HepG2 (cell line): ENCODE data around the gene EIF3L. TPM values are rescaled to one million over a fixed set of nuclear protein-coding genes. Genes with fewer than 3 reads are reported as not detected.

Experiments
- ATAC-seq: fragments of 200-7000 bp; cut with Tn5 transposase; 3 replicates; pipeline ENCODE4 v1.9.1; 2020; ENCODE audit warnings: mild to moderate bottlenecking, moderate library complexity
- BruUV-seq: library from RNA; stranded (reverse); fragments of 400-500 nt; replicated peaks from 2 replicates; lab custom pipeline; 2021; lab: Mats Ljungman, UMichigan
- CTCF ChIA-PET: fragments of 300-600 bp; formaldehyde crosslinking; extraction: SDS; loops from one replicate; lab custom pipeline; 2021; ENCODE audit warnings: low total read pairs, inconsistent platforms, low intra/inter-chr PET ratio; lab: Yijun Ruan, JAX
- POLR2A ChIA-PET: fragments of 350-600 bp; sonication (Branson Sonifier 250); formaldehyde crosslinking; loops from one replicate; lab custom pipeline; 2020; ENCODE audit warnings: antibody characterized with exemption, inconsistent platforms; lab: Yijun Ruan, JAX
- DNase-seq: peaks from one replicate; pipeline ENCODE4 v3.0.0-alpha.2; 2015; ENCODE audit warnings: low spot score
- FAIRE-seq: peaks from 3 replicates; lab custom pipeline; 2011; peaks lifted over from hg19 to GRCh38; lab: Jason Lieb, UNC
- H2AFZ ChIP-seq: one replicate; pipeline ENCODE4 v1.6.1; 2011; ENCODE audit warnings: low read length, inconsistent platforms
- H3K27ac ChIP-seq: fragments of 300-600 bp; 3 replicates; pipeline ENCODE4 v1.8.0; 2011; ENCODE audit warnings: mixed run types, mild to moderate bottlenecking, mixed read lengths, low read length, inconsistent platforms; ENCODE audit not compliant: insufficient read depth; ENCODE audit errors: extremely low read length
- H3K27me3 ChIP-seq, 2 experiments: fragments of 200-600 bp in 1 of 2; 2 replicates in 1 of 2; 3 replicates in 1 of 2; pipeline versions ENCODE4 v1.6.0 to v1.8.0; 2011; ENCODE audit warnings: low read length in 2 of 2, mild to moderate bottlenecking in 2 of 2, moderate library complexity in 2 of 2, inconsistent platforms in 1 of 2; ENCODE audit not compliant: insufficient read depth in 2 of 2, control insufficient read depth in 1 of 2
- H3K36me3 ChIP-seq, 2 experiments: fragments of 200-600 bp in 1 of 2; replicated peaks in 1 of 2; 2 replicates in 1 of 2; 3 replicates in 1 of 2; pipeline versions ENCODE4 v1.5.1 to v1.8.0; 2011; ENCODE audit warnings: low read length in 2 of 2, inconsistent platforms in 1 of 2; ENCODE audit not compliant: insufficient read depth in 2 of 2, control insufficient read depth in 1 of 2
- H3K4me1 ChIP-seq: 2 replicates; pipeline ENCODE4 v1.5.1; 2012; ENCODE audit warnings: low read length, inconsistent platforms; ENCODE audit not compliant: insufficient read depth
- H3K4me2 ChIP-seq: 2 replicates; pipeline ENCODE4 v1.6.0; 2011; ENCODE audit warnings: low read depth, low read length, inconsistent platforms
- H3K4me3 ChIP-seq, 3 experiments: fragments of 200-600 bp in 1 of 3; sonication (generic), shearing (Covaris generic) in 1 of 3; replicated peaks in 1 of 3; 2 replicates each; pipeline ENCODE4 v1.5.1; 2011 to 2016; ENCODE audit warnings: low read length in 3 of 3, inconsistent platforms in 2 of 3, low read depth in 2 of 3, mild to moderate bottlenecking in 2 of 3, control low read depth in 1 of 3, mixed read lengths in 1 of 3; ENCODE audit not compliant: insufficient read depth in 1 of 3
- H3K79me2 ChIP-seq: one replicate; pipeline ENCODE4 v1.6.1; 2011; ENCODE audit warnings: low read length, inconsistent platforms; ENCODE audit not compliant: insufficient read depth
- H3K9ac ChIP-seq: 2 replicates; pipeline ENCODE4 v1.6.0; 2011; ENCODE audit warnings: mild to moderate bottlenecking, low read depth, low read length, inconsistent platforms; ENCODE audit not compliant: insufficient read depth
- H3K9me3 ChIP-seq: 2 replicates; pipeline ENCODE4 v1.5.1; 2012; ENCODE audit warnings: mild to moderate bottlenecking, low read length
- H4K20me1 ChIP-seq: 2 replicates; pipeline ENCODE4 v1.6.0; 2011; ENCODE audit warnings: inconsistent platforms, mild to moderate bottlenecking, low read length, moderate library complexity; ENCODE audit not compliant: insufficient read depth
- BRCA1 ChIP-seq: sonication (generic); formaldehyde crosslinking; IDR thresholded peaks from 2 replicates; pipeline ENCODE4 v1.4.0; 2020; ENCODE audit warnings: missing genetic modification reagents
- FOXK2 ChIP-seq: fragments of 450-650 bp; IDR thresholded peaks from 2 replicates; pipeline ENCODE4 v1.6.1; 2016
- KLF11 ChIP-seq: IDR thresholded peaks from 2 replicates; pipeline ENCODE4 v1.6.1; 2016; ENCODE audit warnings: missing compliant biosample characterization
- NFIC ChIP-seq: IDR thresholded peaks from 2 replicates; pipeline ENCODE4 v1.6.1; 2012; ENCODE audit warnings: mild to moderate bottlenecking, low read length, inconsistent platforms
- POGZ ChIP-seq: sonication (generic); formaldehyde crosslinking; IDR thresholded peaks from 2 replicates; pipeline ENCODE4 v1.4.0; 2020; ENCODE audit warnings: mild to moderate bottlenecking, missing genetic modification reagents
- ZFP41 ChIP-seq: sonication (generic); formaldehyde crosslinking; IDR thresholded peaks from 2 replicates; pipeline ENCODE4 v1.4.0; 2020; ENCODE audit warnings: mild to moderate bottlenecking, missing genetic modification reagents, borderline replicate concordance
- ZMYM4 ChIP-seq: sonication (generic); formaldehyde crosslinking; IDR thresholded peaks from 2 replicates; pipeline ENCODE4 v1.8.1; 2023; ENCODE audit warnings: mild to moderate bottlenecking, missing genetic modification reagents
- ZNF234 ChIP-seq: sonication (generic); formaldehyde crosslinking; conservative IDR thresholded peaks from 2 replicates; pipeline ENCODE4 v1.5.1; 2020; ENCODE audit warnings: mild to moderate bottlenecking, missing genetic modification reagents
- ZNF33B ChIP-seq: sonication (generic); formaldehyde crosslinking; IDR thresholded peaks from 2 replicates; pipeline ENCODE4 v1.5.1; 2020; ENCODE audit warnings: mild to moderate bottlenecking, missing genetic modification reagents
- ZNF678 ChIP-seq: sonication (generic); formaldehyde crosslinking; IDR thresholded peaks from 2 replicates; pipeline ENCODE4 v1.4.0; 2020; ENCODE audit warnings: mild to moderate bottlenecking, missing genetic modification reagents
- WGBS: methylation state at CpG from one replicate; pipeline ENCODE4 v1.1.6; 2017; ENCODE audit warnings: low lambda C conversion rate; 5-methylcytosine and 5-hydroxymethylcytosine counted together
- in situ Hi-C: cut with HindIII; loops from 2 replicates; pipeline ENCODE4 v1.10.0; 2017; ENCODE audit warnings: low pct_unique_long_range_greater_than_20kb; ENCODE audit not compliant: extremely low pct_ligation_motif_present
- intact Hi-C: fragments of 100-400 bp; cut with micrococcal nuclease; formaldehyde crosslinking; loops from one replicate; pipeline ENCODE4 v1.10.0; 2022; ENCODE audit not compliant: unreplicated experiment
- polyA plus RNA-seq, 8 experiments: library from polyadenylated mRNA; depleted of rRNA in 3 of 8; stranded (reverse) in 7 of 8; unstranded in 1 of 8; fragments of >200 nt; fragmentation: Illumina TruSeq in 4 of 8; extraction: Trizol in 4 of 8; gene quantifications; 2 replicates each; pipeline versions ENCODE4 v1.2.1 to v1.2.3, GENCODE V29; 2011 to 2016; ENCODE audit warnings: low read depth in 4 of 8, missing spikeins in 1 of 8, mixed read lengths in 1 of 8; ENCODE audit not compliant: insufficient read depth in 1 of 8
- total RNA-seq, 5 experiments: library from RNA; depleted of rRNA; stranded (reverse); fragments of >200 nt; fragmentation: Illumina TruSeq; extraction: Trizol; gene quantifications; 2 replicates each; pipeline ENCODE4 v1.2.3, GENCODE V29; 2016; ENCODE audit warnings: low read depth in 1 of 5
- TF ChIP-seq, protein P1 (sequence below): sonication (generic); formaldehyde crosslinking; IDR thresholded peaks from 2 replicates; pipeline ENCODE4 v1.5.0; 2020; ENCODE audit warnings: mild to moderate bottlenecking, missing genetic modification reagents, borderline replicate concordance

The EIF3L gene
- total and polyA plus RNA-seq, 2 of the 13 experiments (the other 11 are each of a cell fraction or from before 2014, with no cell fraction given), result 514 to 793 TPM

DNA sequence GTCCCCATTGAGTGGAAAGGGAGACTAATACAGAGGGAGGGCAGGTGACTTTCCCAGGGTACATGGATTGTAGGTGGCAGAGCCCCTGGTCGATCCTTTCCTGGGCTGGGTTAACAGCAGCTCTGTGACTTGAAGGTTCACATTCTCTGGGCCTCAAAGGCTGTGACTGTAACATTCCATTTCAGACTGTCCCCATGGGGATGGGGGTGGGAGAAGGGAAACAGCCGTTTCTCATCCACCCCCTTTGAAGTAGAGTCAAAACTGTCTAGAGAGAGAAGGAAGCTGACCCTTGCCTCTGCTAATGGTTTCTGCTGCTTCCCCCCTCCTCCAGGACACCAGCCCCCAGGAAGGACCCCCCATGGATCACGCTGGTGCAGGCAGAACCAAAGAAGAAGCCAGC is 76.1 kb downstream of the EIF3L start:
- CTCF ChIA-PET, result no interaction called here
- H3K79me2 ChIP-seq, result no peaks in the 10 kb centered on the region
- H3K9ac ChIP-seq, result no peak overlapping the region
- H2AFZ ChIP-seq, result no peak overlapping the region
- POLR2A ChIA-PET, result no interaction called here
- no peaks in the 10 kb centered on the region for H4K20me1 ChIP-seq
- H3K9me3 ChIP-seq, result no peaks in the 10 kb centered on the region
- H3K27me3 ChIP-seq, result no peaks in the 10 kb centered on the region
- H3K4me2 ChIP-seq, result no peak overlapping the region
- DNase-seq (no peak), ATAC-seq (no peak), FAIRE-seq (no peak)
- WGBS, result 90% methylated on average over 3 of the region's 3 CpGs
- H3K4me1 ChIP-seq, result no peaks in the 10 kb centered on the region
- intact Hi-C loops, result no loop called here
- no peak for TF ChIP-seq ZNF234 (CRISPR knock-in tag)
- no peak for TF ChIP-seq ZNF33B (CRISPR knock-in tag)
- TF ChIP-seq ZNF678, result no peak
- TF ChIP-seq ZFP41, result no peak
- no peak for TF ChIP-seq BRCA1 (CRISPR knock-in tag)
- TF ChIP-seq KLF11 (CRISPR knock-in tag), result no peak
- TF ChIP-seq NFIC, result no peak
- no peak for TF ChIP-seq POGZ
- TF ChIP-seq, protein P1, sequence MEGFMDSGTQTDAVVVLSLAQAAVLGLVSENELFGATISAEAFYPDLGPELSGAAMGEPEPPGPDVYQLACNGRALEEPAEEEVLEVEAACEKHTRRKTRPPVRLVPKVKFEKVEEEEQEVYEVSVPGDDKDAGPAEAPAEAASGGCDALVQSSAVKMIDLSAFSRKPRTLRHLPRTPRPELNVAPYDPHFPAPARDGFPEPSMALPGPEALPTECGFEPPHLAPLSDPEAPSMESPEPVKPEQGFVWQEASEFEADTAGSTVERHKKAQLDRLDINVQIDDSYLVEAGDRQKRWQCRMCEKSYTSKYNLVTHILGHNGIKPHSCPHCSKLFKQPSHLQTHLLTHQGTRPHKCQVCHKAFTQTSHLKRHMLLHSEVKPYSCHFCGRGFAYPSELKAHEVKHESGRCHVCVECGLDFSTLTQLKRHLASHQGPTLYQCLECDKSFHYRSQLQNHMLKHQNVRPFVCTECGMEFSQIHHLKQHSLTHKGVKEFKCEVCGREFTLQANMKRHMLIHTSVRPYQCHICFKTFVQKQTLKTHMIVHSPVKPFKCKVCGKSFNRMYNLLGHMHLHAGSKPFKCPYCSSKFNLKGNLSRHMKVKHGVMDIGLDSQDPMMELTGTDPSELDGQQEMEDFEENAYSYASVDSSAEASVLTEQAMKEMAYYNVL, result no peak
- TF ChIP-seq FOXK2, result no peak
- TF ChIP-seq ZMYM4 (CRISPR knock-in tag), result no peak
- TF ChIP-seq, all 625 proteins: peak for 0
- in situ Hi-C loops, result no loop called here
- H3K27ac ChIP-seq, result no peak overlapping the region
- no TSS peak for BruUV-seq
- no peak overlapping the region for H3K4me3 ChIP-seq
- peaks cover 22 to 29% of the 10 kb centered on the region in 2 experiments; a peak in 4 of 5 replicates for H3K36me3 ChIP-seq
